A673 (cell line): ENCODE results near the gene MBD3. TPM values are rescaled to one million over a fixed set of nuclear protein-coding genes. Genes with fewer than 3 reads are reported as not detected.

Experiments
- BruUV-seq: library from RNA; stranded (reverse); fragments of 400-500 nt; replicated peaks from 2 replicates; lab custom pipeline; 2021; lab: Mats Ljungman, UMichigan
- CTCF ChIA-PET: fragments of 300-600 bp; sonication (Branson Sonifier 250); formaldehyde crosslinking; loops from one replicate; lab custom pipeline; 2022; ENCODE audit warnings: antibody characterized with exemption; lab: Charles Lee
- POLR2A ChIA-PET: fragments of 300-600 bp; sonication (Branson Sonifier 250); formaldehyde crosslinking; loops from one replicate; lab custom pipeline; 2022; ENCODE audit warnings: antibody characterized with exemption; ENCODE audit not compliant: low non-redundant PET; lab: Charles Lee
- DNase-seq: peaks from one replicate; pipeline ENCODE4 v3.0.0-alpha.2; 2015; ENCODE audit warnings: low spot score
- H3K27ac ChIP-seq: fragments of 200-600 bp; sonication (generic); 2 replicates; pipeline ENCODE4 v1.5.1; 2016; ENCODE audit warnings: mixed run types, low read depth, mild to moderate bottlenecking, mixed read lengths, antibody characterized with exemption, low read length; ENCODE audit not compliant: poor library complexity, severe bottlenecking
- H3K27me3 ChIP-seq: fragments of 200-600 bp; sonication (generic); replicated peaks from 2 replicates; pipeline ENCODE4 v1.6.1; 2017; ENCODE audit warnings: mixed run types, low read depth, mild to moderate bottlenecking, mixed read lengths, antibody characterized with exemption, low read length; ENCODE audit not compliant: insufficient read depth, poor library complexity
- H3K36me3 ChIP-seq: fragments of 200-600 bp; sonication (generic); 2 replicates; pipeline ENCODE4 v1.6.1; 2016; ENCODE audit warnings: mixed run types, mild to moderate bottlenecking, mixed read lengths, antibody characterized with exemption, low read length; ENCODE audit not compliant: insufficient read depth, poor library complexity, severe bottlenecking
- H3K4me1 ChIP-seq: fragments of 200-600 bp; sonication (generic); 2 replicates; pipeline ENCODE4 v1.6.1; 2017; ENCODE audit warnings: mixed run types, mild to moderate bottlenecking, mixed read lengths, antibody characterized with exemption, low read length; ENCODE audit not compliant: insufficient read depth, poor library complexity, severe bottlenecking
- H3K4me3 ChIP-seq: fragments of 200-600 bp; sonication (generic); 2 replicates; pipeline ENCODE4 v1.5.1; 2016; ENCODE audit warnings: low read depth, mixed run types, mild to moderate bottlenecking, mixed read lengths, low read length; ENCODE audit not compliant: poor library complexity, severe bottlenecking
- H3K9me3 ChIP-seq: fragments of 200-600 bp; sonication (generic); 2 replicates; pipeline ENCODE4 v1.6.1; 2016; ENCODE audit warnings: mixed run types, low read depth, mild to moderate bottlenecking, mixed read lengths, antibody characterized with exemption, low read length; ENCODE audit not compliant: poor library complexity, severe bottlenecking
- CTCF ChIP-seq: fragments of 300-800, 200-600 bp; sonication (generic); conservative IDR thresholded peaks from 2 replicates; pipeline ENCODE4 v1.5.1; 2017; ENCODE audit warnings: low read depth, mild to moderate bottlenecking, antibody characterized with exemption, low read length, moderate library complexity, mixed read lengths
- EZH2 ChIP-seq: fragments of 200-600 bp; sonication (generic); IDR thresholded peaks from 2 replicates; pipeline ENCODE4 v1.6.1; 2017; ENCODE audit warnings: borderline replicate concordance, low read depth, mild to moderate bottlenecking, mixed read lengths, antibody characterized with exemption, low read length; ENCODE audit not compliant: poor library complexity, severe bottlenecking
- intact Hi-C: fragments of 100-400 bp; cut with micrococcal nuclease; formaldehyde crosslinking; loops from one replicate; pipeline ENCODE4 v1.10.0; 2022; ENCODE audit not compliant: unreplicated experiment
- total RNA-seq: library from RNA; stranded (reverse); gene quantifications from 2 replicates; pipeline ENCODE4 v1.2.3, GENCODE V29; 2021

Gene MBD3
- total RNA-seq, 1 experiment from 2014 or later: 138 TPM

- H3K27ac ChIP-seq: no peak overlapping the region
- H3K4me1 ChIP-seq: no peaks in the 10 kb centered on the region
- H3K4me3 ChIP-seq: no peak overlapping the region
- no peak for TF ChIP-seq CTCF
- no peak for TF ChIP-seq EZH2
- ChIA-PET POLR2A (no interaction called here), CTCF (interaction anchor here (0.5 kb wide), 1 partner anchor 13 kb away, joined by 6 read pairs; no protein-coding TSS in a partner anchor)
- H3K36me3 ChIP-seq: peaks cover 10% of the 10 kb centered on the region
- no peaks in the 10 kb centered on the region for H3K27me3 ChIP-seq
- no peaks in the 10 kb centered on the region for H3K9me3 ChIP-seq
- no peak for DNase-seq
- intact Hi-C loops: no loop called here
- BruUV-seq: no TSS peak
Observed at GRCh38 chr19:1558552-1558951, 34.1 kb downstream of the MBD3 start.

- ChIA-PET CTCF (no interaction called here), POLR2A (no interaction called here)
- DNase-seq: no peak
- H3K4me3 ChIP-seq: no peak overlapping the region
- peaks cover 6% of the 10 kb centered on the region for H3K36me3 ChIP-seq
- intact Hi-C loops: no loop called here
- H3K27me3 ChIP-seq: no peaks in the 10 kb centered on the region
- BruUV-seq: no TSS peak
- no peak overlapping the region for H3K27ac ChIP-seq
- no peak for TF ChIP-seq CTCF
- no peak for TF ChIP-seq EZH2
- no peaks in the 10 kb centered on the region for H3K9me3 ChIP-seq
- H3K4me1 ChIP-seq: no peaks in the 10 kb centered on the region
Observed at GRCh38 chr19:1556390-1557070, 36.1 kb downstream of the MBD3 start.

- no peaks in the 10 kb centered on the region for H3K9me3 ChIP-seq
- CTCF ChIA-PET: no interaction called here
- intact Hi-C loops: no loop called here
- no peaks in the 10 kb centered on the region for H3K4me1 ChIP-seq
- POLR2A ChIA-PET: no interaction called here
- H3K27me3 ChIP-seq: no peaks in the 10 kb centered on the region
- H3K36me3 ChIP-seq: peaks cover 6% of the 10 kb centered on the region
- H3K4me3 ChIP-seq: no peak overlapping the region
- no TSS peak for BruUV-seq
- TF ChIP-seq EZH2 (no peak), CTCF (no peak)
- DNase-seq: no peak
- H3K27ac ChIP-seq: no peak overlapping the region
Observed at GRCh38 chr19:1555487-1556389, 36.9 kb downstream of the MBD3 start.
